ENCODE results near the gene HSFX3. TPM values are rescaled to one million over a fixed set of nuclear protein-coding genes. Genes with fewer than 3 reads are reported as not detected.
"Not testable (repeated sequence)": the region's sequence is repeated elsewhere in the genome, so short reads cannot be mapped to it uniquely, and the experiment has no call there.

HSFX3 gene
- total and polyA plus RNA-seq, 7 experiments from 2014 or later, result not detected

- H3K9me3 Mint-ChIP-seq, result peaks cover 0 to 6% (median 0%) of the 10 kb centered on the region in 11 donors
- H3K9me3 ChIP-seq (ENCODE audit: control insufficient read depth in 2 of 3, low read length in 3 of 3), result no peaks in the 10 kb centered on the region
- no peaks in the 10 kb centered on the region for H3K36me3 ChIP-seq (ENCODE audit: control insufficient read depth in 2 of 3, insufficient read depth in 3 of 3, low read length in 3 of 3)
- ATAC-seq (peak; percentile 30), DNase-seq (peak in 7 of 9 donors; percentile 17 to 51 (median 49))
- peaks cover 15 to 58% (median 32%) of the 10 kb centered on the region in 7 donors for H3K4me1 Mint-ChIP-seq
- H3K4me1 ChIP-seq (ENCODE audit: control insufficient read depth in 2 of 2, insufficient read depth in 2 of 2, low read length in 2 of 2), result peaks cover 32 to 48% of the 10 kb centered on the region in 2 donors
- ChIA-PET CTCF (interaction anchor here (1.6 to 2.0 kb wide), 2 partner anchors 8 to 9 kb away, joined by 3 to 8 read pairs; no protein-coding TSS in a partner anchor), POLR2A (interaction anchor here (1.1 to 2.4 kb wide), 3 partner anchors 11 to 19 kb away, joined by 3 to 15 read pairs (median 12); partner anchors contain the start of genes EOLA1 and IDS)
- H3K36me3 Mint-ChIP-seq, result peaks cover 0 to 15% (median 0%) of the 10 kb centered on the region in 5 donors
- no peak overlapping the region for H3K4me3 ChIP-seq (ENCODE audit: low read length)
- peak overlapping the region in 6 of 9 donors; percentile 21 to 79 (median 54) for H3K27ac Mint-ChIP-seq
- no peaks in the 10 kb centered on the region for H3K27me3 Mint-ChIP-seq
- peak overlapping the region; percentile 36 to 80 (median 68) for H3K4me3 Mint-ChIP-seq
- intact Hi-C loops (cut with micrococcal nuclease), result loop anchor here (1.0 to 2.0 kb wide), 2 partner anchors 9 to 17 kb away; partner anchors contain the start of gene IDS (in 2 of the 2)
- H3K27me3 ChIP-seq (ENCODE audit: control insufficient read depth in 2 of 2, insufficient read depth in 2 of 2, low read length in 2 of 2), result no peaks in the 10 kb centered on the region
- H3K27ac ChIP-seq (ENCODE audit: low read depth, low read length), result no peak overlapping the region
Observed at GRCh38 chrX:149521438-149521837, 28.3 kb downstream of the HSFX3 start.

DNA sequence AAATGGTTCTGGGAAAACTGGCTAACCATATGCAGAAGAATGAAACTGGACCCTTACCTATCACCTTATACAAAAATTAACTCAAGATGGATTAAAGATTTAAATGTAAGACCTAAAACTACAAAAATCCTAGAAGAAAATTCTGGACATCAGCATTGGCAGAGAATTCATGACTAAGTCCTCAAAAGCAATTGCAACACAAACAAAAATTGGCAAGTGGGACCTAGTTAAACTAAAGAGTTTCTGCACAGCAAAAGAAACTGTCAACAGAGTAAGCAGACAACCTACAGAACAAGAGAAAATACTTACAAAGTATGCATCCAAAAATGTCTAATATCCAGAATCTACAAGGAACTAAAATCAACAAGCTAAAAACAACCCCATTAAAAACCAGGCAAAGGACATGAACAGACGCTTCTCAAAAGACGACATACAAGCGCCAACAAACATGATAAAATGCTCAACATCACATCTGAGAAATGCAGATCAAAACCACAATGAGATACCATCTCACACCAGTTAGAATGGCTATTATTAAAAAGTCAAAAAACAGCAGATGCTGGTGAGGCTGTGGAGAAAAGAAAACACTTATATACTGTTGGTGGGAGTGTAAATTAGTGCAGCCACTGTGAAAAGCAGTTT is 29.0 kb downstream of the HSFX3 start:
- H3K27me3 Mint-ChIP-seq; H3K4me3 ChIP-seq (ENCODE audit: low read length); H3K9me3 ChIP-seq (ENCODE audit: control insufficient read depth in 2 of 3, low read length in 3 of 3); H3K27me3 ChIP-seq (ENCODE audit: control insufficient read depth in 2 of 2, insufficient read depth in 2 of 2, low read length in 2 of 2); H3K27ac ChIP-seq (ENCODE audit: low read depth, low read length); H3K9me3 Mint-ChIP-seq; ATAC-seq; DNase-seq; H3K36me3 ChIP-seq (ENCODE audit: control insufficient read depth in 2 of 3, insufficient read depth in 3 of 3, low read length in 3 of 3): not testable (repeated sequence)
- POLR2A ChIA-PET, result interaction anchor here (1.1 to 2.4 kb wide), 3 partner anchors 10 to 19 kb away, joined by 3 to 15 read pairs (median 12); partner anchors contain the start of genes EOLA1 and IDS
- Mint-ChIP-seq H3K4me3 (peak overlapping the region in 8 of 10 donors; percentile 6 to 68 (median 32)), H3K27ac (peak overlapping the region in 4 of 9 donors; percentile 11 to 79 (median 50)), H3K4me1 (peaks cover 15 to 59% (median 32%) of the 10 kb centered on the region in 7 donors), H3K36me3 (peaks cover 0 to 16% (median 0%) of the 10 kb centered on the region in 5 donors)
- intact Hi-C loops (cut with micrococcal nuclease), result loop anchor here (1.0 to 2.0 kb wide), 2 partner anchors 8 to 16 kb away; partner anchors contain the start of gene IDS (in 2 of the 2)
- CTCF ChIA-PET, result interaction anchor here (2.0 kb wide), 1 partner anchor 9 kb away, joined by 8 read pairs; no protein-coding TSS in a partner anchor
- H3K4me1 ChIP-seq (ENCODE audit: control insufficient read depth in 2 of 2, insufficient read depth in 2 of 2, low read length in 2 of 2), result peaks cover 26 to 43% of the 10 kb centered on the region in 2 donors

DNA sequence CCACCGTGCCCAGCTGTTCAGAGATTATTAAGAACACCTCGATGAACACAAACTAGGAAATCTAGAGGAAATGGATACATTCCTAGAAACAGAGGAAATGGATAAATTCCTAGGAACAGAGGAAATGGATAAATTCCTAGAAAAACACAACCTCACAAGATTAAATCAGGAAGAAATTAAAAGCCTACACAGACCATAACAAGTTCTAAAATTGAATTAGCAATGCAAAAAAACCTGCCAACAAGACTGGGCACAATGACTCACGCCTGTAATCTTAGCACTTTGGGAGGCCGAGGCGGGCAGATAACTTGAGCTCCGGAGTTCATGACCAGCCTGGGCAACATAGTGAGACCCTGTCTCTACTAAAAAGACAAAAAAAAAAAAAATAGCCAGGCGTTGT is 31.5 kb downstream of the HSFX3 start:
- intact Hi-C loops (cut with micrococcal nuclease), result no loop called here
- DNase-seq, result no peak
- H3K9me3 ChIP-seq (ENCODE audit: control insufficient read depth in 2 of 3, low read length in 3 of 3), result no peaks in the 10 kb centered on the region
- no peak for ATAC-seq
- H3K4me3 ChIP-seq (ENCODE audit: low read length), result no peak overlapping the region
- H3K27me3 ChIP-seq (ENCODE audit: control insufficient read depth in 2 of 2, insufficient read depth in 2 of 2, low read length in 2 of 2), result no peaks in the 10 kb centered on the region
- no peak overlapping the region for H3K27ac Mint-ChIP-seq
- peaks cover 15 to 34% of the 10 kb centered on the region in 2 donors for H3K4me1 ChIP-seq (ENCODE audit: control insufficient read depth in 2 of 2, insufficient read depth in 2 of 2, low read length in 2 of 2)
- H3K36me3 Mint-ChIP-seq, result peaks cover 0 to 16% (median 0%) of the 10 kb centered on the region in 5 donors
- H3K4me1 Mint-ChIP-seq, result peaks cover 15 to 68% (median 34%) of the 10 kb centered on the region in 7 donors
- H3K4me3 Mint-ChIP-seq, result no peak overlapping the region
- H3K27ac ChIP-seq (ENCODE audit: low read depth, low read length), result no peak overlapping the region
- peaks cover 0 to 6% (median 0%) of the 10 kb centered on the region in 11 donors for H3K9me3 Mint-ChIP-seq
- H3K27me3 Mint-ChIP-seq, result no peaks in the 10 kb centered on the region
- H3K36me3 ChIP-seq (ENCODE audit: control insufficient read depth in 2 of 3, insufficient read depth in 3 of 3, low read length in 3 of 3), result no peaks in the 10 kb centered on the region
- POLR2A ChIA-PET, result no interaction called here
- CTCF ChIA-PET, result no interaction called here

DNA sequence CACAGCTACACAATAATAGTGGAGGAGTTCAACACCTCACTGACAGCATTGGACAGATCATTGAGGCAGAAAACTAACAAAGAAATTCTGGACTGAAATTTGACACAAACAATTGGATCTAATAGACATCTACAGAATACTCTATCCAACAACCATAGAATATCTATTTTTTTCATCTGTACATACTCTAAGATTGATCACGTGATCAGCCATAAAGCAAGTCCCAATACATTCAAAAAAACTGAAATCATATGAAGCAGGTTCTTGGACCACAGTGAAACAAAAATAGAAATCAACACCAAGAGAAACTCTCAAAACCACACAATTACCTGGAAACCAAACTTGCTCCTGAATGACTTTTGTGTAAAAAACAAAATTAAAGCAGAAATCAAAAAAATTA is 32.4 kb downstream of the HSFX3 start:
- no peak for ATAC-seq
- Mint-ChIP-seq H3K4me3 (peak overlapping the region in 1 of 10 donors; percentile 6), H3K9me3 (peaks cover 0 to 6% (median 0%) of the 10 kb centered on the region in 11 donors), H3K4me1 (peaks cover 15 to 66% (median 28%) of the 10 kb centered on the region in 7 donors), H3K27me3 (no peaks in the 10 kb centered on the region), H3K27ac (no peak overlapping the region), H3K36me3 (peaks cover 0 to 16% (median 0%) of the 10 kb centered on the region in 5 donors)
- no peak for DNase-seq
- no peak overlapping the region for H3K27ac ChIP-seq (ENCODE audit: low read depth, low read length)
- CTCF ChIA-PET, result interaction anchor here (0.6 kb wide), 1 partner anchor 22 kb away, joined by 3 read pairs; no protein-coding TSS in a partner anchor
- intact Hi-C loops (cut with micrococcal nuclease), result no loop called here
- H3K4me1 ChIP-seq (ENCODE audit: control insufficient read depth in 2 of 2, insufficient read depth in 2 of 2, low read length in 2 of 2), result peaks cover 18 to 31% of the 10 kb centered on the region in 2 donors
- H3K27me3 ChIP-seq (ENCODE audit: control insufficient read depth in 2 of 2, insufficient read depth in 2 of 2, low read length in 2 of 2), result no peaks in the 10 kb centered on the region
- no peaks in the 10 kb centered on the region for H3K9me3 ChIP-seq (ENCODE audit: control insufficient read depth in 2 of 3, low read length in 3 of 3)
- POLR2A ChIA-PET, result no interaction called here
- no peak overlapping the region for H3K4me3 ChIP-seq (ENCODE audit: low read length)
- H3K36me3 ChIP-seq (ENCODE audit: control insufficient read depth in 2 of 3, insufficient read depth in 3 of 3, low read length in 3 of 3), result no peaks in the 10 kb centered on the region

DNA sequence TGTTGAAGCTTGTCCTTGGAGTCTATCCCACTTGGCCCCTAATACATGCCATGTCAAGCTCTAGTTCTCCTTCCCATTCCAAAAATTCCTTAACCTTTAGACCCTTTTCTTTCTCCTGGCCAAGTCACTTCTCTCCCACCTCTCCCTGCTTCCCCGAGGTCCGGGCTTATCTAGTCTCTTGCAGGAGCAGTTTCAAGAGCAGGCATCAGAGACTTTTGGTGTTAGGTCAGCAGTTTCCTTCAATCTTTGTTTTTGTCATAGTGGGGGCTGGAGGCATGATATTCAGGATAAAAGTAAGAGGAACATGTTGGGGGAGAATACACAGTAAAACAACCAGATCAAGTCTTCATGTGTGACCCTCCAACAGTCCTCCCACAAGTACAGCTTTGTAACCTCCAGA is 33.1 kb downstream of the HSFX3 start:
- H3K9me3 Mint-ChIP-seq, result peaks cover 0 to 6% (median 0%) of the 10 kb centered on the region in 11 donors
- H3K36me3 Mint-ChIP-seq, result peaks cover 0 to 16% (median 0%) of the 10 kb centered on the region in 5 donors
- H3K4me3 ChIP-seq (ENCODE audit: low read length), result no peak overlapping the region
- H3K27me3 Mint-ChIP-seq, result no peaks in the 10 kb centered on the region
- no peak overlapping the region for H3K27ac Mint-ChIP-seq
- ChIA-PET POLR2A (interaction anchor here (1.8 kb wide), 1 partner anchor 10 kb away, joined by 5 read pairs; no protein-coding TSS in a partner anchor), CTCF (no interaction called here)
- no peaks in the 10 kb centered on the region for H3K36me3 ChIP-seq (ENCODE audit: control insufficient read depth in 2 of 3, insufficient read depth in 3 of 3, low read length in 3 of 3)
- intact Hi-C loops (cut with micrococcal nuclease), result no loop called here
- peaks cover 12 to 26% of the 10 kb centered on the region in 2 donors for H3K4me1 ChIP-seq (ENCODE audit: control insufficient read depth in 2 of 2, insufficient read depth in 2 of 2, low read length in 2 of 2)
- no peaks in the 10 kb centered on the region for H3K27me3 ChIP-seq (ENCODE audit: control insufficient read depth in 2 of 2, insufficient read depth in 2 of 2, low read length in 2 of 2)
- ATAC-seq (no peak), DNase-seq (no peak)
- no peak overlapping the region for H3K27ac ChIP-seq (ENCODE audit: low read depth, low read length)
- no peak overlapping the region for H3K4me3 Mint-ChIP-seq
- H3K4me1 Mint-ChIP-seq, result peaks cover 14 to 62% (median 22%) of the 10 kb centered on the region in 7 donors
- no peaks in the 10 kb centered on the region for H3K9me3 ChIP-seq (ENCODE audit: control insufficient read depth in 2 of 3, low read length in 3 of 3)

DNA sequence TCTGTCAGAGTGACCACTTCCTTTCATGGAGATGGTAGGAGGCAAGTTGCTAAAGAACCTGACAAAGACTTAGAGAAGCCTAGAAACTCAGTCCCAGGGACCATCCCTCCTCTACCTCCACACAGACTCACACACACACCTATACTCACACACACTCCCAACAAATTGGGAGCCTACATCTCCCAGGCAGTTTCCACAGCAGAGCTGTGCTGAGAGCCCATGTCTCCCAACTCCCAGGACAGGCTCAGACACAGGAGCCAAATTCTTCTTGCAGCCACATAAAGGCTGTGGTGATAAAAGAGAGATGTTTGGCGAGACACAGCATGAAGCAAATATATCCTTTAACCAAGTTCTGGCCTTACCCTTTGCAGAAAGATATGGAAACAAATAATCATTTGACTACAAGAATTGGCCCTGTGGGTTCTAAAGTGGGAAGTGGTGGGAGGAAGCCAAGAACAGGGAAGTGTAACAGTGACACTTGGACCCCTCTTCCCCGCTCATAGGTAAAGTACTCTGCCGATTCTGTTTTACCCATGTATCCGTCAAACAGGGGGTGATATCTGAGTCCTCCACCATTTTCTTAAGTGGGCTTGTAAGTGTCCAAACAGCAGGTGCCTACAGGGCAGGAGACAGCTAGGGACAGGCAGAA is 33.6 kb downstream of the HSFX3 start:
- no peak overlapping the region for H3K4me3 ChIP-seq (ENCODE audit: low read length)
- DNase-seq (no peak), ATAC-seq (no peak)
- Mint-ChIP-seq H3K27ac (peak overlapping the region in 1 of 9 donors; percentile 61), H3K4me1 (peaks cover 10 to 57% (median 17%) of the 10 kb centered on the region in 7 donors), H3K9me3 (peaks cover 0 to 6% (median 0%) of the 10 kb centered on the region in 11 donors), H3K4me3 (no peak overlapping the region), H3K36me3 (peaks cover 0 to 16% (median 0%) of the 10 kb centered on the region in 5 donors), H3K27me3 (no peaks in the 10 kb centered on the region)
- no peaks in the 10 kb centered on the region for H3K36me3 ChIP-seq (ENCODE audit: control insufficient read depth in 2 of 3, insufficient read depth in 3 of 3, low read length in 3 of 3)
- CTCF ChIA-PET, result no interaction called here
- H3K27ac ChIP-seq (ENCODE audit: low read depth, low read length), result no peak overlapping the region
- intact Hi-C loops (cut with micrococcal nuclease), result no loop called here
- no peaks in the 10 kb centered on the region for H3K9me3 ChIP-seq (ENCODE audit: control insufficient read depth in 2 of 3, low read length in 3 of 3)
- POLR2A ChIA-PET, result interaction anchor here (1.8 kb wide), 1 partner anchor 10 kb away, joined by 5 read pairs; no protein-coding TSS in a partner anchor
- H3K27me3 ChIP-seq (ENCODE audit: control insufficient read depth in 2 of 2, insufficient read depth in 2 of 2, low read length in 2 of 2), result no peaks in the 10 kb centered on the region
- H3K4me1 ChIP-seq (ENCODE audit: control insufficient read depth in 2 of 2, insufficient read depth in 2 of 2, low read length in 2 of 2), result peaks cover 9 to 26% of the 10 kb centered on the region in 2 donors
